Stimulated activated CD4-positive, alpha-beta T cell treated with anti-CD3 and anti-CD28 coated beads, Interleukin-1b, Interleukin-23, amount 100 ng/mL, for 1 hour (primary cell): ENCODE data around the gene OR10G2.
"Not testable (repeated sequence)": the region's sequence is repeated elsewhere in the genome, so short reads cannot be mapped to it uniquely, and the experiment has no call there.

Source experiments
- DNase-seq, 2 donors: peaks; one replicate each; pipeline ENCODE4 v3.0.0-alpha.2; 2020; ENCODE audit warnings: low read depth in 2 of 2

Gene OR10G2, protein sequence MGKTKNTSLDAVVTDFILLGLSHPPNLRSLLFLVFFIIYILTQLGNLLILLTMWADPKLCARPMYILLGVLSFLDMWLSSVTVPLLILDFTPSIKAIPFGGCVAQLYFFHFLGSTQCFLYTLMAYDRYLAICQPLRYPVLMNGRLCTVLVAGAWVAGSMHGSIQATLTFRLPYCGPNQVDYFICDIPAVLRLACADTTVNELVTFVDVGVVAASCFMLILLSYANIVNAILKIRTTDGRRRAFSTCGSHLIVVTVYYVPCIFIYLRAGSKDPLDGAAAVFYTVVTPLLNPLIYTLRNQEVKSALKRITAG

DNA sequence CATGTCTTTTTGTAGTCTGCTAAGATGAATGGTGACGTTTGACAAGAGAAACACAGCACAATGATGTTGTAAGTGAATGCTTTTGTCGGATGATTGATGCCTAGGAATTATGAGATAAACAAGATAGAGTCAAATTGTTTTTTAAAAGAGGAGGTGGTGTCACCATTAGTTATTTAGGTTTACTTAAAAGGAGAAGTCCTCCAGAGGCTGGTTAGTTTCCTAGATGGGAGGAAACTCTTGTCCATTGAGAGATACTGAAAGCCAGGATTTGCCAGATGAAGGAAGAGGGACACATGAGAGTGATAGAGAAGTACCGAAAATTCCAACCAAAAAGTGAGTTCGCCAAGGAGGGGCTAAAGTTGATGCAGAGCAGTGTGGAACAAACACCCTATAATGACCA is at the start of gene OR10G2:
Gene OR10G2, minus strand, starts transcription at position 101 of the 400 bp plus-strand sequence. Its CDS starts 98 bp downstream, at position 3.
- no peak for DNase-seq

DNA sequence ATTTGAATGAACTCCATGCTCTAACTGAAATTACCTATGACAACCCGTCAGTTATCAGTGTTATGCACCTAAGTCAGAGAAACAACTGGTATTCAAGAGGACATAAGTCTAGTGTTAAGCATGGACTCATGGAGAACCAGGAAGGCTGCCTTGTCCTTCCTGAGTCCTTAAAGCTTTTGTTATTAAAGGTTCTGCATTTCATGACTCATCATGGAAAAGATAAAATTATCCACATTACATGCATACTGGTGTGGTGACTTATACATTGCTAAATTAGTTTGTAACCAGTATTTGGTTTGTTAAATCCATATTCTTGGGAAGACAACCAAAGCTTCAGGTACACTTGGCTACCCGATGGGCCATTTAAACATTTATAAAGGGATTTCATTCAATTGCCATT is 45.3 kb upstream of the OR10G2 start:
- no peak for DNase-seq

DNA sequence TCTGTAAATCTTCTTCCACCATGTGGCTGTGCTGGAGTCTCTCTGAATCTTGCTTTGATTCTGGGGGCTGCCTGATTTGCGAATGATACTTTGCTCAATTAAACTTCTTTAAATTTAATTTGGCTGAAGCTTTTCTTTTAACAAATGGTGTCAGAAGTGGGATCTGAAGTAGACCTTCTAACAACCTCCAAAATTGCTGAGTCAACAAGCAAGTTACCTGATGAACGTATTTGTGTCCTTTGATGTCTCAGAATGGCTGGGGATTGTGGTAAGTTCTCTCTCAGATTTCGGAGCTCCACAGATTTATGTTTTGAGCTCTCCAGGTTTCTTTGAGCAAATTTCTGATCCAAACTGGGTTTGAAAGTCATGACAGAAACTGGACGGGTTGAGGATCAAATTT is 40.8 kb upstream of the OR10G2 start:
- no peak for DNase-seq

DNA sequence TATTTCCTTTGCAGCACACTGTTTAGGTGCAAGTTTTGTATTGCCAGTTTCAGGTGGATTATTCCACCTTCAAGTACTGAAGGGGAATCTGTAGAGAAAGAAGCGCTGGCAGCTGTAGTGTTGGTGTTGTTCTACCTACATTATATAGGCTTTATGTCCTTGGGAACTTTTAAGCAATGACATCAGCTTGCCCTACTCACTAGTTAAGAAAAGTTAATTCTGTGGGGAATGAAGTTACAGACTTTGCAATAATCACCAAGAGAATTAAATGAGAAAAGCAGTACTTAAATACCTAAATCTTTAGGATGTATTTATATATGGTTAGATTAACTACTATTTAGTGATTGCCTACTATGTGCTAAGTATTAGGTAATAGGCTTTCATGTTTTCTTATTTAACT is 39.0 kb upstream of the OR10G2 start, which contains the start of gene OR4E1:
Gene OR4E1, minus strand, starts transcription at position 101 of the 400 bp plus-strand sequence. CDS start 2,883 bp downstream, outside the sequence.
- no peak for DNase-seq

DNA sequence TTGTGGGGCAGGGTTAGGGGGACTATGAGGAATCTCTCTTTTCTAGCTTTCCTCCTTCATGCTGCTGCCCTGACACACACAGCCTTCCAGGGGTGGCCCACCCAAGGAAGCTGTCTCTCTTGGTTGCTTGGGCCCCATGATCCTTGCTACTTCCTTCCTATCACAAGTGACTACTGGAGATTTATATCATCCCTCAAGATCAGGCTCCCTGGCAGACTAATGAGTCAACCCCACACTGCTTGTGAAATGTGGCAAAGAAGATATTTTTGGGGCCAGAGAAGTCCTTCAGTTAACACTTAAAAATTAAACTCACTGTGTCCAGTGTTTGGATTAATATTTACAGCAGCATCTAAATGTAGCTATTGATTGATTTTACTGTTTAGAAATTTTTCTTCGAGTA is 37.4 kb upstream of the OR10G2 start:
- no peak for DNase-seq

DNA sequence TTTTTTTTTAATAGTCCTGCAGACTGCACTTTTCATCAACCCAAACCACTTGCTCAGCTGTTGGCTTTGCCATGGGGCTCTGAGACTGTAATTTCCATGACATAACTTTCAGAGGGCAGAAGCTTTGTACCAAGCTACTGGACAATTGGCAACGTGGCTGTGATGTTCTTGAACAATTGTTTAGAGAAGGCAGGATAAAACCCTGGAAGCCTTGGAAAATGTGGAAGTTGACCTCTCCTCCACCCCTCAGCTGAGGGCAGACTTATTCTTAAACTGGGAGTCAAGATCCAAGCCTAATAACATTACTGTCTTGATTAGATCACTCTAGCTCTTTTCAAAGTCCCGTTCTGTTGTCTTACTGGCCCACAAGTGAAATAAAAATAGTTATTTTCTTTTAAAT is 36.6 kb upstream of the OR10G2 start:
- no peak for DNase-seq

DNA sequence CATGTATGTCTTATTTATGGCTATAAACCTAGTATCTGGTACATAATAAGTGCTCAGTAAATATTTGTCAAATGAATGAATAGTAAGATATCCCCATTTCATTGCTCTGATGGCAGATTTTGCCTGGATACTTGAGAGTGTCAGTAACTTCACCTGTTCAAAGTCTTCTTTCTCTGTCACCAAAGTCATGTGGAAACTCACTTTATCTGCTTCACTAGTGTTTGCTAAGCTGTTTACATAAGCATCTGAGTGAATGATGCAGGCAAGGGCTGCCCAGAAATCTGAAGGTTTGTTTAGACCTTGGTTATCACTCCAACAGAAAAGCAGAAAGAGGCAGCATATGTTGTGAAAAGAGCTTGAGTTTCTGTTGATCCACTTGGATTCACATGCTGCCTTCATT is 34.5 kb upstream of the OR10G2 start:
- no peak for DNase-seq

DNA sequence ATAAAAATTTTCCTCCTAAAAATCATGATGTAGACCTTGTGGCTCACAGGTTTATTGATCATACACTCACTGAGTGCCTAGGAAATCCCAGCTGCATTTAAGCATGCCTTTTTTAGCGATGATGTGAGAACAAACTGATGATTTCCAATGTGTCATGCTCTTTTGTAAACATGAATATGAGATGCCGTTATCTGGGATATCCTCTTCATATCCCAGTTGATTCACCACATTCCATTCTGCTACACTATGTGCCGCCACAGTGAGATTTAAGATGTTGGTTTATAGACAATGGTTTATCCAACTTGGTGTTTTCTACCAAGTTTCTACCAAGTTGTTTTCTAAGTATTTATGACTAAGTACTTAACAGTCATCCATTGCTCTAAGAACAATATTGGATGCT is 33.6 kb upstream of the OR10G2 start:
- no peak for DNase-seq

DNA sequence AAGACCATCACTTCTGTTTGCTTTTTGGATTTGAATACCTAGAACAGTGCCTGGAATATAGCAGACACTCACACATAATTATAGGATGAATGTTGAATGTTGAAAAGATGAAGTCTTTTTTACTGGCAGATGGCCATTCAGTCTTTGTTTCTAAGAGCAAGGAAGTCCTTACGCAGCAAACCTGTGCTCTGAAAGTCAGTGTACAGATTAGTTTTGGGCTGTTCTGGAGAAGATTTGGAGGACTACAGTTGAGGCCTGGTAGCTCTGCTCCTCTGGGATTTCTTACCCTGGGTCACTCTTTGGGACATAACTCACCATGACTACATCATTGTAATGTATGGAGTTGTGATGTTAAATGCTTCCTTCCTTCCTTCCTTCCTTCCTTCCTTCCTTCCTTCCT is 22.2 kb upstream of the OR10G2 start:
- no peak for DNase-seq

DNA sequence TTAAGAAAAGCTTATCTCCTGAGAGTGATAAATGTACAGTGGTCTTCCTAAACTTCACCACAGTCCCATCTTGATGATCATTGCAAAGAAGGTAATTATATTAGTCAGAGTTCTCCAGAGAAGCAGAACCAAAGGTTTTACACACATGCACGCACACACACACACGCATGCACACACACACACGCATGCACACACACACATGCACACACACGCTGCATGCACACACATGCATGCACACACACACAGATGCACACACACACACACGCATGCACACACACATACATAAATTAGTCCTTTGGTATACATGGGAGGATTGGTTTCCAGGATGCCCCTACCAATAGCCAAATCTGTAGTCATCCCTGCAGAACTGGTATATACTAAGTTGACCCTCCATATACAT is 19.5 kb upstream of the OR10G2 start:
- no peak for DNase-seq

DNA sequence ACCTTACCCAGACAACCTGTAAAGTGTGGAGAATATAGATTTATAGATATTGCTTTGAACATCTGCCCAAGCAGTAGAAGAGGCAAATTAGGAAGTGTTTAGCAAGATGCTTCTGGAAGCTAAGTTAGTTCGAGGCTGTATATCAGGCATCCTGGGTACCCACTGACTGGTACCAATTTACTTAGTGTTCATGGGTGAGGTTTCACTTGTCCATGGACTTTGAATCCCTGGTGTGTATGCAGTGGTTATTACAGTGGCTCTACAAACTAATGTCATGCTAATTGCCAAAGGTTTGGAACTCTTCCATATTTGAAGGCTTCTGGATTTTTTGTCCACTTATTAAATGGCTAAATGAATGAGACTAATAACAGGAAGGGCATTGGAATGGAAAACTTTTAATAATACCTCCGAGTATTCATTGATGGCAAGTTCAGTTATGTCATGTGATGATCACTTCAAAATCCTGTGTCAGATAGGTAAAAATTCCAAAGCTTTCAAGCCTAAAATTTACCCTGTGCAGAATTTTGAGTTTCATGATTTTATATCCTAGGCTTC is 18.7 kb upstream of the OR10G2 start, which contains the start of gene OR4E2:
Gene OR4E2, plus strand, starts transcription at position 505 of the 555 bp plus-strand sequence. CDS start 11,248 bp downstream, outside the sequence.
- DNase-seq: no peak

DNA sequence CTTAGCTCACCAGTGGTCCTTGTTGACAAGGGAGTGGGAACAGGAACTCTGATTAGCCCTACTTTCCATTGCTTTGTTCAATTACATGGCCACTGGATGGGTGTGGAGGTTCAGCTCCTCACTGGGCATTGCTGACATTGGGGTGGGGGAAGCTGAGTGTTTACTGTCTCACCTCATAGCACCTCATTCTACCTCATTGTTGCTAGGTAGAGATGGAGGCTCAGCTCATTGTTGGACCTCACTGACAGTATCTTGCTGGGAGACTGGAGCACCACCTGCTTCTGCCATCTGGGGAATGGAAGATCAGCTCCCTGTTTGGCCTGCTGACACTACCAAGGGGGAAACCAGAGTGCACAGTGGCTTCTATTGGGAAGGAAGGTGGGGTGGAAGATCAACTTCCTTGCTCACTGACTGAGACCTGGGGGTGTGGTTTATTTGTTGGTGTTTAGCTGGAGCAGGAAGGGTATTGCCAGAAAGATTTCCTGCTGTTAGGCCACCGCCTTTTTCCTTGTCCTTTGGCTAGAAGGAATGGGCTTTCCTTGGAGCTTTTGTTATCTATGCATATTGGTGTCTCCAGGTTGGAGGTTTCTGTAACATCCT is 17.6 kb upstream of the OR10G2 start:
- DNase-seq: no peak

DNA sequence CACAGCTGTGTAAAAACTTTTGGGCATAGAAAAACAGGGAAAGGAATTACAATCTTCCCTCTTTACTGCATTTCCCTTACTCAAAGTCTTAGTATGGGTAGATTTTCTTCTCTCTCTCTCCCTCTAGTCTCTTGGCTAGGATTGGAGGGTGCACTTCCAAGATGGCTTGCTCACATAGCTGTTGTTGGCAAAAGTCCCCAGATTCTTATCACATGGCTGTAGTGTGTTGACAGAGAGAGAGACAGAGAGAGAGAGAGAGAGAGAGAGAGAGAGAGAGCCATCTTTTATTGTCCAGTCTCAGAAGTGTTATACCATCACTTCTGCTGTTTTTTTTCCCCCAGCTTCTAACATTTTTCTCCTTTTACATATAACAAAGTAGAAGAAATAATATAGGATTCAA is 12.6 kb upstream of the OR10G2 start:
- DNase-seq: no peak

DNA sequence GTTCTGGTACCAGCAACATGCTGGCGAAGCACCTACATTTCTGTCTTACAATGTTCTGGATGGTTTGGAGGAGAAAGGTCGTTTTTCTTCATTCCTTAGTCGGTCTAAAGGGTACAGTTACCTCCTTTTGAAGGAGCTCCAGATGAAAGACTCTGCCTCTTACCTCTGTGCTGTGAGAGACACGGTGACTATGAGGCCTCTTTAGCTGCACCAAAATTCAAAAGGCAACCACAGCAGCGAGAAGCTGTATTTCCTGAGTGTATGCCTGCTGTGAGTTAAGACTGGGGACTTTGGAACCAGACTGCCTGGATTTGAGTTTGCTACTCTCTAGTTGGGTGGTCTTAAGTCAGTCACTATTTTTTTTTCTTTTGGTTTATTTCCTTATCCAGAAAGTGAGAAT is 8.7 kb upstream of the OR10G2 start:
- DNase-seq: no peak

DNA sequence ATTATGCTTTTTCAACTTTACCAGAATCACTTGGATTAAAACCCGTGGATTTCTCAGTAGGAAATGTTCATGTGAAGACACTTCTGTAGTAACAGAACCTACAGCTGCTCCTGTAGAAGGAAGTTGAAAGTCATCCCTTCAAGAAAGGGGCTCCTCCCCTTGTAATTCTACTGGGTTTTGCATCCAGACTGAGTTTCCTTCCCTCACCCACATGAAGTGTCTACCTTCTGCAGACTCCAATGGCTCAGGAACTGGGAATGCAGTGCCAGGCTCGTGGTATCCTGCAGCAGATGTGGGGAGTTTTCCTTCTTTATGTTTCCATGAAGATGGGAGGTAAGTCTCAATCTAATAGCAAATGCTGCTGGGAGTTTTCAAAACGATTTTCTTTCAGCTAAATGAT is 7.9 kb upstream of the OR10G2 start:
- no peak for DNase-seq

DNA sequence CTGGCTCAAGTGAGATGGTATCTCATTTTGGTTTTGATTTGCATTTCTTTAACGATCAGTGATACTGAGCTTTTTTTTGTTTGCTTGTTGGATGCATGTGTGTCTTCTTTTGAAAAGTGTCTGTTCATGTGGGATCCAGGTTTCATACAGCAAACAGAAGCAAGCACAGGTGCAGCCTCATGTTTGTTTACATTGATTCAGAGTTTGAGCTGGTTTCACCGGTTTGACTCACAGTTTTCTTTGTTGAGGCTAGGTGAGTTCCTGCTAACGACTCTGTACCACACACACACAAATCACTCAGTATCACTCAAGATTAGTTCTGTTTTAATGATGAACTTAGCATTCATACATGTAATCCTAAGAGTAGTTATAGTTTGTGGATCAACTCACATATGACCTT is 3.7 kb downstream of the OR10G2 start:
- no peak for DNase-seq

DNA sequence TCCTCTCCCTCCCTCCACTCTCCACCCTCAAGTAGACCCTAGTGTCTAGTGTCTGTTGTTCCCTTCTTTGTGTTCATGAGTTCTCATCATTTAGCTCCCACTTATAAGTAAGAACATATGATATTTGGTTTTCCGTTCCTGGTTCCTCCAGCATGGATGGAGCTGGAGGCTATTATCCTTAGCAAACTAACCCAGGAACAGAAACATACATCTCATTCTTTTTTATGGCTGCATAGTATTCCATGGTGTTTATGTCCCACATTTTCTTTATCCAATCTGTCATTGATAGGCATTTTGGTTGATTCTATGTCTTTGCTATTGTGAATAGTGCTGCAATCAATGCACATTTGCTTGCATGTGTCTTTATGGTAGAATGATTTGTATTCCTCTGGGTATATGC is 4.2 kb downstream of the OR10G2 start:
- not testable (repeated sequence) for DNase-seq

DNA sequence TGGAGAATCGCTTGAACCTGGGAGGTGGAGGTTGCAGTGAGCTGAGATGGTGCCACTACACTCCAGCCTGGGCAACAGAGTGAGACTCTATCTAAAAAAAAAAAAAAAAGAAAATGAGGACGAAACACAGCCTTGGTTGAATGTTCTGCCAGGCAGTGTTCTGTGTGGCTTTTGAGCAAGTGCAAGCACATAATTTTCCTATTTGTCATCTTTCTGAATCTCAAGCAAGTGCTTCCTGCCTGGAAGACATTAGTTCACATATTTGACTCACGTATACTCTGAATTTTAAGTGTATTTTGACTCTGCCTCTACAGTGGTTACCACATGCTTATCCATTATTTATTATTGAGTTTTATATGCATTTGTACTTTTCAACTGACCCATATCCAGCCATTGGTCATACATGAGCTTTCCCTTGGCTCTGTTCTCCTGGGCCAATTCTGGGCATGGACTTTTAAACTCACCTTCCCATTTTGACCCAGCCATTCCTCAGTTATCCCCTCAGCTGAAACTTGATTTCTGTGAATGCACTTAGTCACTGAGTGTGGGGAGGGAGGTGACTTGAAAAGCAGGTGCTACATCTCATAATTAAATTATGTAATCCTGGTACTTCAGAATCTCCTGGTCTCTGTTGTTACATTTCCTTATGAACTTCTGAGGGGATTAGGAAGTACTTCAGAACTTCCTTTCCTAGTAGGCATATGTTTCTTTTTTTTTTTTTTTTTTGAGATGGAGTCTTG is 8.1 kb downstream of the OR10G2 start:
- DNase-seq: no peak

DNA sequence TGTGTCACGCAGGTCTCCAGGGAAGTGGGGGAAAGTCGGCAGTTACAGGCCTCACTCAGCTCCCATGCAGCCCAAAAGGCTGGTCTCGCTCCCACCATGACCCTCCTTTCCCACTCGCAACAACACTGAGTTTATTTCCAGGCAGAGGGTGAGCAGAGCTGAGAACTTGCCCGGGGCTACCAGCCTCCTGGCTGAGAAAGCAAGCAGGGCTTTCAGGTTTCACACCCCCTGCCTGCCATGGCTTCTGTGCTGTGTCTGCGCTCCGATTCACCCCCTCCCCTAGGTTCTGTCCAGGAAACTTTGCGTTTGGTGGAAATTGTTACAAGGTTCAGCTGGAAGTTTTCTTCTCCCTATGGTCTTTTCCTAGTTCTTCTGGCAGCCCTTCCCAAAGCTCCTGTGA is 17.1 kb downstream of the OR10G2 start:
- no peak for DNase-seq

DNA sequence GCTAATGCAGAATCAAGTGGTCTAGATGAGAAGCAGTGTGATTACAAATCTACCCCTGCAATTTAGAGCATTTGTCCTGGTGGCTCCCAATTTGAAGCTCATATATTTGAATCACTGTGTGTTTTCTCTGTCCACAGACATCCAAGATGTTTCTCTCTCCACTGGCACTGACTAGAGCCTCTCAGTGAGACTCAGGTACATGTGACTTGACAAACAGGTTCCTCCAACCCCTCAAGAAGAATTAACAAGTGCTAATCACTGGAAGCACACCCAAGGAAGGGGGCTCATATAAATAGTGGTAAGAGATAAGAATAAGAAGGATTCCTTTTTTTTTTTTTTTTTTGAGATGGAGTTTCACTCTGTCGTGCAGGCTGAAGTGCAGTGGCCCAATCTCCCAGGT is 20.5 kb downstream of the OR10G2 start:
- DNase-seq: no peak

DNA sequence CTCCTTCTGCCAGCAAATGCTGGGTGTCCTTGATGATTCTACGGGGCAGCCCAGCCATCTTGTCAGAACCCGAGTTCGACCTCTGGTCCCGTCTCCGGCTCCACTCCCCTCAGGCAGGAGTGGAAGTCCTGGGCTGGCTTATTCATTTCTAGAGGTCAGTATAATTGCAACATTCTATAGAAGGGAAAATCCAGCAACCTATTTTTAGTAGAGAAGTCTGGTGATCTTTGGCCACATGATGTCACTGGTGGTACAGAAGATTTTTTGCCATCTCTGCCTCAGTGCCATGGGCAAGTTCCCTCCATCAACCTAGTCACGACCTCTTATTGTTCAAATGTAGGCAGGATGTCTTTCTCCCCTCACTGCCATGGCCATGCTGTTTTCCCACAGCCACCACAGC is 22.4 kb downstream of the OR10G2 start:
- DNase-seq: no peak

DNA sequence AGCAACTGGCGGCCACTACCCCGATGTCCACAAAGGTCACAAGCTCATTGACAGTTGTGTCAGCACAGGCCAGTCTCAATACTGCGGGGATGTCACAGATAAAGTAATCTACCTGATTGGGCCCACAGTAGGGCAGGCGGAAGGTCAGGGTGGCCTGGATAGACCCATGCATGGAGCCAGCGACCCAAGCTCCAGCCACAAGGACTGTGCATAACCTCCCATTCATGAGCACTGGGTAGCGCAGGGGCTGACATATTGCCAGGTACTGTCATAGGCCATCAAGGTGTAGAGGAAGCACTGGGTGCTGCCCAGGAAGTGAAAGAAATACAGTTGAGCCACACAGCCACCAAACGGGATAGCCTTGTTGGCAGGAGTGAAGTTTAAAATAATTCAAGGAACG is 32.6 kb downstream of the OR10G2 start:
- DNase-seq: not testable (repeated sequence)

DNA sequence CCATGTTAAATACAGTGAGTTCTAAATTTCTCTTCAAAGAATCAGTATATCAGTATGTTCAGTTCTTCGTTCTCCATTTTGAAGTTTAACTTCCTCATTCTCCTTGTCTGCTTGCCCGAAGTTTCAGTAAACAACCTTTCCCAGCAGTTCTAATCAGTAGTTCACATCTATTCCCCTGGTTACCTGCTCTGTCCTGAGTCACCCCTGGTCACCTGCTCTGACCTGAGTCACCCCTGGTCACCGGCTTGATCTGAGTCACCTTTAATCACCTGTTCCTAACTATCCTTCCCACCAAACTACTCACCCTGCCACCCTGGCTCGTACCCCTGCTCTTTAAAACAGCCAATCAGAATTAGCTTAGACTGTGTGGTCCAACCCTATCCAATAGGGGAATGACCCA is 45.4 kb downstream of the OR10G2 start:
- DNase-seq: no peak
